ENCODE results near the gene EVI5.

DNA sequence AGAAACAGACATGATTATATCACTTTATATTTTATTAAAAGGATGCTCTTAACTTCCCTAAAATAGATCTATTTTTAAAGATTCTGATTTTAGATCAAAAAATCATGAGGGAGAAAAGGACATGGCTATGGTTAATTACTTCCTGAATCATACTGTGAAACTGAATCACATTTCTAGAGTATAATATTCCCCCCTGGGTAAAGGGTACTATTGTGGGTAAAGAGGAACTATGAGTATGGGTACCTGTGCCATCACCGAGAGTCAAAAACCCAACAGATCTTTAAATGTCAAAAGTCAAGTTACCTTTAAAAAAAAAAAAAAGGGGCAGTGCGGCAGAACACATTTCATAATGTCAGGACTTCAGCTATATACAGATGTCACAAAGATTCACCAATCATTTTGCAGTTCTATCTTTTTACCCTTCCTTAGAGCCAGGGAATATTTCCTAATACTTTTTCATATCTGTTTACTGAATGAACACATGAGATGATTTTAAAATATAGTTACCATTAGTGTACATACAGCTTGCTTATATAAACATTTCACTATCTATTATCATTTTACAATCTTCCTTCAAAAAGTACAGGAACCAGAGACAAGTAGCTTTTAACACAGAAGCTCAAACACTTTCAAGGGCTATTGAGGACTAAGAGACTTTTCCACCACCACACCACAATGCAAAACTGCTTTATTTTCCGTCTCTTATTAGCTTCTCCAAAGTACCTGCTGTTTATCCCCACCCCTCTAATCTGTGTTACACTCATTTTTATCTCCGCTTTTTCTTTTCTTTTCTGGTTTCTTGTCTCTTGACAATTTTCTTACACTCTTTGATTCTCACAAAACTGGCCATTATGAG is 45.0 kb downstream of the EVI5 start:
- TF ChIP-seq, protein P1, sequence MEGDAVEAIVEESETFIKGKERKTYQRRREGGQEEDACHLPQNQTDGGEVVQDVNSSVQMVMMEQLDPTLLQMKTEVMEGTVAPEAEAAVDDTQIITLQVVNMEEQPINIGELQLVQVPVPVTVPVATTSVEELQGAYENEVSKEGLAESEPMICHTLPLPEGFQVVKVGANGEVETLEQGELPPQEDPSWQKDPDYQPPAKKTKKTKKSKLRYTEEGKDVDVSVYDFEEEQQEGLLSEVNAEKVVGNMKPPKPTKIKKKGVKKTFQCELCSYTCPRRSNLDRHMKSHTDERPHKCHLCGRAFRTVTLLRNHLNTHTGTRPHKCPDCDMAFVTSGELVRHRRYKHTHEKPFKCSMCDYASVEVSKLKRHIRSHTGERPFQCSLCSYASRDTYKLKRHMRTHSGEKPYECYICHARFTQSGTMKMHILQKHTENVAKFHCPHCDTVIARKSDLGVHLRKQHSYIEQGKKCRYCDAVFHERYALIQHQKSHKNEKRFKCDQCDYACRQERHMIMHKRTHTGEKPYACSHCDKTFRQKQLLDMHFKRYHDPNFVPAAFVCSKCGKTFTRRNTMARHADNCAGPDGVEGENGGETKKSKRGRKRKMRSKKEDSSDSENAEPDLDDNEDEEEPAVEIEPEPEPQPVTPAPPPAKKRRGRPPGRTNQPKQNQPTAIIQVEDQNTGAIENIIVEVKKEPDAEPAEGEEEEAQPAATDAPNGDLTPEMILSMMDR (IDR thresholded peaks at IDR 0.05; ENCODE audit: low read length) = no peak
- no peak for TF ChIP-seq EZH2 (IDR thresholded peaks at IDR 0.05; ENCODE audit: borderline replicate concordance, low read length)

Measured in OCI-LY1 (cell line).